ENCODE measurements around the gene FRMD8.

FRMD8 gene

GRCh38 chr11:65392899-65393298 lies 6.5 kb downstream of the FRMD8 start:
- no peaks in the 10 kb centered on the region; the same call in 1 of the 2 replicates for H3K36me3 ChIP-seq (ENCODE audit: insufficient read depth, low read length)
- no peak overlapping the region for H3K4me3 ChIP-seq
- no peaks in the 10 kb centered on the region for H3K9me3 ChIP-seq (ENCODE audit: low read depth, low read length)
- no peak overlapping the region for H3K27ac ChIP-seq
- no peak overlapping the region for H3K9ac ChIP-seq (ENCODE audit: insufficient read length)
- TF ChIP-seq EZH2 (IDR thresholded peaks at IDR 0.05) = no peak
- TF ChIP-seq FOXP2 (optimal IDR thresholded peaks at IDR 0.05; ENCODE audit: control extremely low read depth, extremely low read length, insufficient read depth) = no peak
- TF ChIP-seq POLR2AphosphoS5 (IDR thresholded peaks at IDR 0.05; ENCODE audit: borderline replicate concordance, low read depth, low read length) = no peak
- no peak for DNase-seq (ENCODE audit: low read depth, low spot score)

DNA sequence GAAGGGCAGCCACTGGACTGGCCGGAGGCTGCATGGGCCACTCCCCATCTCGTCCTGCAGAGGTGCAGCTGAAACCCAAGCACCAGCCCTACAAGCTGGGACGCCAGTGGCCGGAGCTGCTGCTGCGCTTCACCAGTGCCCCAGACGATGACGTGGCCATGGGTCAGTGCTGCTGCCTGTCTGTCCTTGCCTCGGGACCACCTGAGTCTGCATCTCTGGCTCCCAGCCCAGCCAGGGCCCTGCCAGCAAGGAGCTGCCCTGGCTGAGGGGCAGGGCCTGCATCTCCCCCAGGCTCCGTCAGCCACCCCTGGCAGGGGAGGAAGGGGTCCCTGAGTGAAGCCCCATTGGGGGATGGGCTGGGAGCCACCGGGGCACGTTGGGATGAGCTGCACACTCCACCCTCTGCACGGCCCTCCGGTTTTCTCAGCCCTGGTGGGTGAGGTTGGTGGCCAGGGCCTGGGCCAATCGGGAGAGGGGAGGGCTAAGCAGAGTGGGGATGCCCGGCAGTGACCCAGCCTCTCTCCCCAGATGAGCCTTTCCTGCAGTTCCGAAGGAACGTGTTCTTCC lies 7.2 kb downstream of the FRMD8 start:
- no peak overlapping the region for H3K4me3 ChIP-seq
- H3K9ac ChIP-seq (ENCODE audit: insufficient read length) = no peak overlapping the region
- no peak for DNase-seq (ENCODE audit: low read depth, low spot score)
- peaks cover 5% of the 10 kb centered on the region; the same call in 1 of the 2 replicates for H3K36me3 ChIP-seq (ENCODE audit: insufficient read depth, low read length)
- no peaks in the 10 kb centered on the region for H3K9me3 ChIP-seq (ENCODE audit: low read depth, low read length)
- TF ChIP-seq POLR2AphosphoS5 (IDR thresholded peaks at IDR 0.05; ENCODE audit: borderline replicate concordance, low read depth, low read length) = no peak
- TF ChIP-seq FOXP2 (optimal IDR thresholded peaks at IDR 0.05; ENCODE audit: control extremely low read depth, extremely low read length, insufficient read depth) = no peak
- TF ChIP-seq EZH2 (IDR thresholded peaks at IDR 0.05) = no peak
- H3K27ac ChIP-seq = no peak overlapping the region

DNA sequence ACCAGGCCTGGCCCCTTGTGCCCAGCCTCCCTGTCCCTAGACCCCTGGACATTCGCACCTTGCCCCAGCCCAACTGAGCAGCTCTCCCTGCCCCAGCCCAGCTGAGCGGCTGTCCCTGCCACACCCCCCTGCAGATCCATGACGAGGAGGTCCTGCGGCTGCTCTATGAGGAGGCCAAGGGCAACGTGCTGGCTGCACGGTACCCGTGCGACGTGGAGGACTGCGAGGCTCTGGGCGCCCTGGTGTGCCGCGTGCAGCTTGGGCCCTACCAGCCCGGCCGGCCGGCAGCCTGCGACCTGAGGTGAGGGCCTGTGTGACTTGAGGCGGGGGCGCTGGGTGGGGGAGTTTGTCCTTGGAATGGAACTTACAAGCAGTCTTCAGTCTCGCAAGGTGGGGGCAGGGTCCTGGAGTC lies 7.7 kb downstream of the FRMD8 start:
- Histone ChIP-seq H3K27ac (no peak overlapping the region), H3K4me3 (no peak overlapping the region), H3K36me3 (ENCODE audit: insufficient read depth, low read length) (peaks cover 5% of the 10 kb centered on the region; the same call in 1 of the 2 replicates), H3K9ac (ENCODE audit: insufficient read length) (no peak overlapping the region), H3K9me3 (ENCODE audit: low read depth, low read length) (no peaks in the 10 kb centered on the region)
- no peak for TF ChIP-seq POLR2AphosphoS5 (IDR thresholded peaks at IDR 0.05; ENCODE audit: borderline replicate concordance, low read depth, low read length)
- no peak for TF ChIP-seq FOXP2 (optimal IDR thresholded peaks at IDR 0.05; ENCODE audit: control extremely low read depth, extremely low read length, insufficient read depth)
- TF ChIP-seq EZH2 (IDR thresholded peaks at IDR 0.05) = no peak
- no peak for DNase-seq (ENCODE audit: low read depth, low spot score)

DNA sequence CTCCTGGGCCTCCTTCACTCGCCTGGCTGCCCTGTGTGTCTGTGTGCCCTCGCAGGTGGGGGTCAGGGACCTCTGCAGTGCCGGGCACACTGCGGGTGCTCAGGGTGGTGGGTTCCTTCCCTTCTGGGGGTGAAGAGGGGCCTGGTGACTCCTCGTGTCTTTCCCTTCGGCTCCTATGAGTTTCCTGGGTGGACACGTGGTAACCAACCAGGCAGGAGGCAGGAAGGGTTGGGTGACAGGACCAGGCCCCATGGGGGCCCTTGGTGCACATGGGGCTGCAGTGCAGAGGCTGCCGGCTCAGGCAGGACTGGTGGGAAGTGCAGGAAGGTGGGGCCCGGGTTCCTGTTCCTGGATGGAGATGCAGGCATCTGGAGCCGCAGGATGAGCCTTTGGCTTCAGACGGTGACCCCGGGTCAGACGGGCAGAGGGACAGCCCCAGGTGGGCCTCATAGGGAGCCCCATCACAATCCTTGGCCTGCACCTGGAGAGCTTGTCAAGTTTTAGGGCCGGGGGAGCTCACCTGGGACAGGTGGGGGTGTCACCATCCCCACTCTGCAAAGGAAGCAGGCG lies 9.6 kb downstream of the FRMD8 start:
- H3K27ac ChIP-seq = no peak overlapping the region
- H3K9ac ChIP-seq (ENCODE audit: insufficient read length) = no peak overlapping the region
- no peak overlapping the region for H3K4me3 ChIP-seq
- TF ChIP-seq POLR2AphosphoS5 (IDR thresholded peaks at IDR 0.05; ENCODE audit: borderline replicate concordance, low read depth, low read length) (no peak), EZH2 (IDR thresholded peaks at IDR 0.05) (no peak), FOXP2 (optimal IDR thresholded peaks at IDR 0.05; ENCODE audit: control extremely low read depth, extremely low read length, insufficient read depth) (no peak)
- no peak for DNase-seq (ENCODE audit: low read depth, low spot score)
- H3K36me3 ChIP-seq (ENCODE audit: insufficient read depth, low read length) = peaks cover 9% of the 10 kb centered on the region; the same call in 1 of the 2 replicates
- no peaks in the 10 kb centered on the region for H3K9me3 ChIP-seq (ENCODE audit: low read depth, low read length)

GRCh38 chr11:65396769-65397745 lies 10.6 kb downstream of the FRMD8 start:
- peaks cover 9% of the 10 kb centered on the region; the same call in 1 of the 2 replicates for H3K36me3 ChIP-seq (ENCODE audit: insufficient read depth, low read length)
- no peak for DNase-seq (ENCODE audit: low read depth, low spot score)
- no peak overlapping the region for H3K27ac ChIP-seq
- no peak overlapping the region for H3K9ac ChIP-seq (ENCODE audit: insufficient read length)
- no peak for TF ChIP-seq EZH2 (IDR thresholded peaks at IDR 0.05)
- TF ChIP-seq POLR2AphosphoS5 (IDR thresholded peaks at IDR 0.05; ENCODE audit: borderline replicate concordance, low read depth, low read length) = no peak
- no peak for TF ChIP-seq FOXP2 (optimal IDR thresholded peaks at IDR 0.05; ENCODE audit: control extremely low read depth, extremely low read length, insufficient read depth)
- H3K9me3 ChIP-seq (ENCODE audit: low read depth, low read length) = no peaks in the 10 kb centered on the region
- no peak overlapping the region for H3K4me3 ChIP-seq

- H3K4me3 ChIP-seq = no peak overlapping the region
- H3K9ac ChIP-seq (ENCODE audit: insufficient read length) = no peak overlapping the region
- TF ChIP-seq POLR2AphosphoS5 (IDR thresholded peaks at IDR 0.05; ENCODE audit: borderline replicate concordance, low read depth, low read length) = no peak
- TF ChIP-seq EZH2 (IDR thresholded peaks at IDR 0.05) = no peak
- TF ChIP-seq FOXP2 (optimal IDR thresholded peaks at IDR 0.05; ENCODE audit: control extremely low read depth, extremely low read length, insufficient read depth) = no peak
- H3K27ac ChIP-seq = no peak overlapping the region
- H3K36me3 ChIP-seq (ENCODE audit: insufficient read depth, low read length) = peaks cover 13% of the 10 kb centered on the region; the same call in 1 of the 2 replicates
- no peaks in the 10 kb centered on the region for H3K9me3 ChIP-seq (ENCODE audit: low read depth, low read length)
- no peak for DNase-seq (ENCODE audit: low read depth, low spot score)
Observed at GRCh38 chr11:65398362-65398910, 12.0 kb downstream of the FRMD8 start.

DNA sequence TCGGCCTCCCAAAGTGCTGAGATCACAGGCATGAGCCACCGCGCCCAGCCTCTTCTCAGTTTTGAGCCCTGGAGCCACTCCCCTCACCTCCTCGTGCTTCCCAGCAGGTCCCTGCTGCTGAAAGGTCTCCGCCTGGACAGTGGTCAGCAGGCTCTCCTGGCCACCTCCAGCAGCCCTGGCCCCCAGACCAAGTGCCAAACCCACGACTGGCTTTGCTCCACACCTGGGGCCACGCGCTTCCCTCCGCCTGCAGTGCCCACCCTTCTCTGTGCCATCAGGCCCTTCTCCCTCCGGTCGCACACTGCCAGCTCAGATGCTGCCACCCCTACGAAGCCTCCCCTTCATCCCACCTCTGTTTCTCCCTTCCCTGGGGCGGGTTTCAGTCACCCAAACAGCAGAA lies 12.8 kb downstream of the FRMD8 start:
- TF ChIP-seq POLR2AphosphoS5 (IDR thresholded peaks at IDR 0.05; ENCODE audit: borderline replicate concordance, low read depth, low read length) (no peak), EZH2 (IDR thresholded peaks at IDR 0.05) (no peak), FOXP2 (optimal IDR thresholded peaks at IDR 0.05; ENCODE audit: control extremely low read depth, extremely low read length, insufficient read depth) (no peak)
- Histone ChIP-seq H3K4me3 (no peak overlapping the region), H3K27ac (no peak overlapping the region), H3K9ac (ENCODE audit: insufficient read length) (no peak overlapping the region), H3K36me3 (ENCODE audit: insufficient read depth, low read length) (peaks cover 13% of the 10 kb centered on the region; the same call in 1 of the 2 replicates), H3K9me3 (ENCODE audit: low read depth, low read length) (no peaks in the 10 kb centered on the region)
- DNase-seq (ENCODE audit: low read depth, low spot score) = no peak

DNA sequence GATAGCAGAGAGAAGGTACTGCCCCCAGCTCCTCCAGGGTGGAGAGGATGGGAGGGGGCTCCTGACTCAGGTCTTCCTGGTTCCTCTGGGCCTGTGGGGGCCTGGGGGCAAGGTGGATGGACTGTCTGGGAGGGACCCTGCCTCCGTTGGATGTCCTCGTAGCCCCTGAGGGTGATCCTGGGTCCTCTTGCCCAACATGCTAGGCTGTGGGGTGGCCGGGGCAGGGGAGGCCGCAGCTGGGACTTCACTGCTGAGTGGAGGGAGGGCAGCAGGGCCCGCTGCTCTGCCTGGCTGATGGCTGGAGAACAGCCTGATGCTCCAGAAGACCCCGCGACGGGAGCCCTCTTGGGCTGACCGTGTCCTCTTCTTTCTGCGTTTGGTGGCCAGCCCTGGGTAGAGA lies 13.4 kb downstream of the FRMD8 start:
- no peak overlapping the region for H3K9ac ChIP-seq (ENCODE audit: insufficient read length)
- H3K9me3 ChIP-seq (ENCODE audit: low read depth, low read length) = no peaks in the 10 kb centered on the region
- TF ChIP-seq FOXP2 (optimal IDR thresholded peaks at IDR 0.05; ENCODE audit: control extremely low read depth, extremely low read length, insufficient read depth) (no peak), EZH2 (IDR thresholded peaks at IDR 0.05) (no peak)
- DNase-seq (ENCODE audit: low read depth, low spot score) = no peak
- peaks cover 19% of the 10 kb centered on the region; the same call in 1 of the 2 replicates for H3K36me3 ChIP-seq (ENCODE audit: insufficient read depth, low read length)
- no peak overlapping the region for H3K27ac ChIP-seq
- H3K4me3 ChIP-seq = no peak overlapping the region

Data from SK-N-MC (cell line).